RWPE2 (cell line): ENCODE results near the gene EXOC6B.

Experiments used
- ATAC-seq: fragments of 200-7000 bp; cut with Tn5 transposase; 3 replicates; pipeline ENCODE4 v1.9.1; 2021; ENCODE audit warnings: low read depth
- DNase-seq: peaks from one replicate; pipeline ENCODE4 v3.0.0-alpha.2; 2020; ENCODE audit warnings: low spot score
- H3K27ac ChIP-seq: fragments of 450-650 bp; 2 replicates; pipeline ENCODE4 v1.5.1; 2017; ENCODE audit warnings: mild to moderate bottlenecking; ENCODE audit not compliant: poor library complexity, severe bottlenecking
- H3K27me3 ChIP-seq: fragments of 250-450 bp; sonication (Bioruptor Pico); 2 replicates; pipeline ENCODE4 v1.5.1; 2021; ENCODE audit warnings: mild to moderate bottlenecking, moderate library complexity; ENCODE audit not compliant: insufficient read depth, poor library complexity, severe bottlenecking
- H3K36me3 ChIP-seq: fragments of 250-450 bp; sonication (Bioruptor Pico); 2 replicates; pipeline ENCODE4 v1.5.1; 2020; ENCODE audit warnings: low read depth, mild to moderate bottlenecking, moderate library complexity
- H3K4me1 ChIP-seq: fragments of 250-450 bp; sonication (Bioruptor Pico); 2 replicates; pipeline ENCODE4 v1.5.1; 2021; ENCODE audit warnings: mild to moderate bottlenecking, moderate library complexity; ENCODE audit not compliant: insufficient read depth, poor library complexity, severe bottlenecking
- H3K4me3 ChIP-seq: fragments of 250-450 bp; sonication (Bioruptor Pico); 2 replicates; pipeline ENCODE4 v1.5.1; 2021; ENCODE audit warnings: mild to moderate bottlenecking, moderate library complexity; ENCODE audit not compliant: severe bottlenecking
- H3K9me3 ChIP-seq: fragments of 250-450 bp; sonication (Bioruptor Pico); 2 replicates; pipeline ENCODE4 v1.5.1; 2021; ENCODE audit warnings: mild to moderate bottlenecking, moderate library complexity; ENCODE audit not compliant: severe bottlenecking
- TF ChIP-seq, protein P1 (sequence below): fragments of 450-650 bp; IDR thresholded peaks from one replicate; pipeline ENCODE4 v1.5.1; 2017; ENCODE audit warnings: mild to moderate bottlenecking, moderate library complexity; ENCODE audit not compliant: poor library complexity, severe bottlenecking

Gene EXOC6B

GRCh38 chr2:72291059-72291458 lies 534.8 kb downstream of the EXOC6B start:
- Histone ChIP-seq H3K27me3 (no peaks in the 10 kb centered on the region), H3K9me3 (no peaks in the 10 kb centered on the region), H3K27ac (no peak overlapping the region), H3K36me3 (no peaks in the 10 kb centered on the region), H3K4me1 (peaks cover 13% of the 10 kb centered on the region), H3K4me3 (no peak overlapping the region)
- ATAC-seq (no peak), DNase-seq (no peak)
- TF ChIP-seq, protein P1, sequence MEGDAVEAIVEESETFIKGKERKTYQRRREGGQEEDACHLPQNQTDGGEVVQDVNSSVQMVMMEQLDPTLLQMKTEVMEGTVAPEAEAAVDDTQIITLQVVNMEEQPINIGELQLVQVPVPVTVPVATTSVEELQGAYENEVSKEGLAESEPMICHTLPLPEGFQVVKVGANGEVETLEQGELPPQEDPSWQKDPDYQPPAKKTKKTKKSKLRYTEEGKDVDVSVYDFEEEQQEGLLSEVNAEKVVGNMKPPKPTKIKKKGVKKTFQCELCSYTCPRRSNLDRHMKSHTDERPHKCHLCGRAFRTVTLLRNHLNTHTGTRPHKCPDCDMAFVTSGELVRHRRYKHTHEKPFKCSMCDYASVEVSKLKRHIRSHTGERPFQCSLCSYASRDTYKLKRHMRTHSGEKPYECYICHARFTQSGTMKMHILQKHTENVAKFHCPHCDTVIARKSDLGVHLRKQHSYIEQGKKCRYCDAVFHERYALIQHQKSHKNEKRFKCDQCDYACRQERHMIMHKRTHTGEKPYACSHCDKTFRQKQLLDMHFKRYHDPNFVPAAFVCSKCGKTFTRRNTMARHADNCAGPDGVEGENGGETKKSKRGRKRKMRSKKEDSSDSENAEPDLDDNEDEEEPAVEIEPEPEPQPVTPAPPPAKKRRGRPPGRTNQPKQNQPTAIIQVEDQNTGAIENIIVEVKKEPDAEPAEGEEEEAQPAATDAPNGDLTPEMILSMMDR, result no peak

GRCh38 chr2:72289736-72290135 lies 536.1 kb downstream of the EXOC6B start:
- Histone ChIP-seq H3K9me3 (no peaks in the 10 kb centered on the region), H3K27me3 (no peaks in the 10 kb centered on the region), H3K4me3 (no peak overlapping the region), H3K4me1 (peaks cover 13% of the 10 kb centered on the region), H3K27ac (no peak overlapping the region), H3K36me3 (no peaks in the 10 kb centered on the region)
- DNase-seq (no peak), ATAC-seq (no peak)
- TF ChIP-seq, protein P1, result no peak

DNA sequence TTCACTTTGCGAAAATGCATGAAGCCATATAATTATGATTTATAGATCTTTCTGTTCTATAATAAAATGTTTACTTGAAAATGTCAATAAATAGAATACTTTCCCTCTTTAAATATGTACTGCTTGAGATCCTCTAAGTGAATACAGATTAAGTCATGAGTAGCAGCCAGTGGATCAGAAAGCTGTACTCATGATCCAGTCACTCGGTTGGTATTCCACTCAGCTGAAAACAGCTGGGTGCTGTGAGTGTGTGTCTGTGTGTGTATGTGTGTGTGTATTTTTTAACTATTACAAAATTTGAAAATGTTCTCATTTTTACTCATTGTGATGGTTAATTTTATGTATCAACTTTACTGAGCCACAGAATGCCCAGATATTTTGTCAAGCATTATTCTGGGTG lies 536.5 kb downstream of the EXOC6B start:
- Histone ChIP-seq H3K36me3 (no peaks in the 10 kb centered on the region), H3K27me3 (no peaks in the 10 kb centered on the region), H3K9me3 (no peaks in the 10 kb centered on the region), H3K4me3 (no peak overlapping the region), H3K4me1 (peaks cover 11% of the 10 kb centered on the region), H3K27ac (no peak overlapping the region)
- TF ChIP-seq, protein P1, result no peak
- DNase-seq (no peak), ATAC-seq (no peak)

DNA sequence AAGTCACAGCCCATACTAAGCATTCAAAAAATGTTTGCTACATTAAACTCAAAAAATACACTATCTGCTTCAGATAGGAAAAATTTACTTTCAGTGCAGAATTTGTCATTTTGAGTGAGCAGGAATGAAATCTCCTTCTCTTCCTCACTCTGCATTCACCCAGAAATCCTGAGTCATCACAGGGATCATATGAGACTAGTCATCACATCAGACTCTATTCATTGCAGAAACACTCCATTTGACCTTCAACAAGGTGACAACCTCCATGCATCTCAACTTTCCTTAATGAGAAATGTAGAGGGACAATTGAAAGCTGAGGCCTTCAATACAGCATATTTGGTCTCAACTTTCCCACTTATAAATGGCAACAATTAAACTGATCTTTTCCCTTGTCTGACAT lies 547.8 kb downstream of the EXOC6B start:
- DNase-seq, result no peak
- H3K4me3 ChIP-seq, result no peak overlapping the region
- ATAC-seq, result no peak
- no peaks in the 10 kb centered on the region for H3K36me3 ChIP-seq
- H3K27ac ChIP-seq, result no peak overlapping the region
- H3K27me3 ChIP-seq, result no peaks in the 10 kb centered on the region
- TF ChIP-seq, protein P1, result no peak
- no peaks in the 10 kb centered on the region for H3K9me3 ChIP-seq
- H3K4me1 ChIP-seq, result no peaks in the 10 kb centered on the region

GRCh38 chr2:72276876-72277275 lies 549.0 kb downstream of the EXOC6B start:
- no peak for ATAC-seq
- TF ChIP-seq, protein P1, result no peak
- no peak for DNase-seq

More at GRCh38 chr2:72276876-72277275, 549.0 kb downstream of the EXOC6B start:
- Histone ChIP-seq H3K4me3 (no peak overlapping the region), H3K36me3 (no peaks in the 10 kb centered on the region), H3K4me1 (no peaks in the 10 kb centered on the region), H3K27me3 (no peaks in the 10 kb centered on the region), H3K9me3 (no peaks in the 10 kb centered on the region), H3K27ac (no peak overlapping the region)
